ENCODE data around the gene PTPN2. TPM values are rescaled to one million over a fixed set of nuclear protein-coding genes. Genes with fewer than 3 reads are reported as not detected.
"Not testable (repeated sequence)": the region's sequence is repeated elsewhere in the genome, so short reads cannot be mapped to it uniquely, and the experiment has no call there.

Gene PTPN2
- polyA plus RNA-seq, 2 donors = 18.9 to 20.7 TPM

GRCh38 chr18:12783524-12783923, 100.5 kb downstream of the PTPN2 start:
- Histone ChIP-seq H3K9me3 (ENCODE audit: control insufficient read depth in 2 of 2, insufficient read depth in 1 of 2, low read depth in 1 of 2, low read length in 1 of 2) (no peaks in the 10 kb centered on the region), H3K4me3 (ENCODE audit: low read depth in 1 of 2, low read length in 2 of 2) (no peak overlapping the region), H3K27ac (ENCODE audit: low read depth in 2 of 2, low read length in 1 of 2) (no peak overlapping the region), H3K27me3 (ENCODE audit: control insufficient read depth in 1 of 2, insufficient read depth in 2 of 2, low read length in 2 of 2) (no peaks in the 10 kb centered on the region), H3K36me3 (ENCODE audit: control insufficient read depth in 2 of 2, insufficient read depth in 2 of 2, low read length in 1 of 2) (no peaks in the 10 kb centered on the region), H3K4me1 (ENCODE audit: control insufficient read depth in 2 of 2, insufficient read depth in 2 of 2, low read length in 1 of 2) (no peaks in the 10 kb centered on the region)
- 81 to 91% methylated on average over 8 of the region's 8 CpGs for WGBS, 2 donors

- Histone ChIP-seq H3K27me3 (ENCODE audit: control insufficient read depth in 1 of 2, insufficient read depth in 2 of 2, low read length in 2 of 2) (no peaks in the 10 kb centered on the region), H3K9me3 (ENCODE audit: control insufficient read depth in 2 of 2, insufficient read depth in 1 of 2, low read depth in 1 of 2, low read length in 1 of 2) (no peaks in the 10 kb centered on the region), H3K4me1 (ENCODE audit: control insufficient read depth in 2 of 2, insufficient read depth in 2 of 2, low read length in 1 of 2) (no peaks in the 10 kb centered on the region), H3K4me3 (ENCODE audit: low read depth in 1 of 2, low read length in 2 of 2) (no peak overlapping the region), H3K36me3 (ENCODE audit: control insufficient read depth in 2 of 2, insufficient read depth in 2 of 2, low read length in 1 of 2) (no peaks in the 10 kb centered on the region), H3K27ac (ENCODE audit: low read depth in 2 of 2, low read length in 1 of 2) (no peak overlapping the region)
- WGBS, 2 donors = 80 to 86% methylated on average over 6 of the region's 6 CpGs
Observed at GRCh38 chr18:12782521-12782920, 101.5 kb downstream of the PTPN2 start.

- no peak overlapping the region for H3K4me3 ChIP-seq (ENCODE audit: low read depth in 1 of 2, low read length in 2 of 2)
- no peaks in the 10 kb centered on the region for H3K36me3 ChIP-seq (ENCODE audit: control insufficient read depth in 2 of 2, insufficient read depth in 2 of 2, low read length in 1 of 2)
- 92 to 95% methylated on average over 21 of the region's 21 CpGs for WGBS, 2 donors
- no peaks in the 10 kb centered on the region for H3K4me1 ChIP-seq (ENCODE audit: control insufficient read depth in 2 of 2, insufficient read depth in 2 of 2, low read length in 1 of 2)
- no peak overlapping the region for H3K27ac ChIP-seq (ENCODE audit: low read depth in 2 of 2, low read length in 1 of 2)
- H3K9me3 ChIP-seq (ENCODE audit: control insufficient read depth in 2 of 2, insufficient read depth in 1 of 2, low read depth in 1 of 2, low read length in 1 of 2) = no peaks in the 10 kb centered on the region
- H3K27me3 ChIP-seq (ENCODE audit: control insufficient read depth in 1 of 2, insufficient read depth in 2 of 2, low read length in 2 of 2) = no peaks in the 10 kb centered on the region
Observed at GRCh38 chr18:12779456-12779855, 104.6 kb downstream of the PTPN2 start.

- Histone ChIP-seq H3K4me3 (ENCODE audit: low read depth in 1 of 2, low read length in 2 of 2) (no peak overlapping the region), H3K36me3 (ENCODE audit: control insufficient read depth in 2 of 2, insufficient read depth in 2 of 2, low read length in 1 of 2) (no peaks in the 10 kb centered on the region), H3K27me3 (ENCODE audit: control insufficient read depth in 1 of 2, insufficient read depth in 2 of 2, low read length in 2 of 2) (no peaks in the 10 kb centered on the region), H3K27ac (ENCODE audit: low read depth in 2 of 2, low read length in 1 of 2) (no peak overlapping the region), H3K9me3 (ENCODE audit: control insufficient read depth in 2 of 2, insufficient read depth in 1 of 2, low read depth in 1 of 2, low read length in 1 of 2) (no peaks in the 10 kb centered on the region), H3K4me1 (ENCODE audit: control insufficient read depth in 2 of 2, insufficient read depth in 2 of 2, low read length in 1 of 2) (no peaks in the 10 kb centered on the region)
- WGBS, 2 donors = 98% methylated on average over 11 of the region's 11 CpGs
Observed at GRCh38 chr18:12779043-12779442, 105.0 kb downstream of the PTPN2 start.

GRCh38 chr18:12777500-12777944, 106.5 kb downstream of the PTPN2 start:
- H3K36me3 ChIP-seq (ENCODE audit: control insufficient read depth in 2 of 2, insufficient read depth in 2 of 2, low read length in 1 of 2) = no peaks in the 10 kb centered on the region
- H3K27me3 ChIP-seq (ENCODE audit: control insufficient read depth in 1 of 2, insufficient read depth in 2 of 2, low read length in 2 of 2) = no peaks in the 10 kb centered on the region
- H3K4me1 ChIP-seq (ENCODE audit: control insufficient read depth in 2 of 2, insufficient read depth in 2 of 2, low read length in 1 of 2) = no peaks in the 10 kb centered on the region
- H3K9me3 ChIP-seq (ENCODE audit: control insufficient read depth in 2 of 2, insufficient read depth in 1 of 2, low read depth in 1 of 2, low read length in 1 of 2) = no peaks in the 10 kb centered on the region
- 80 to 82% methylated on average over 39 of the region's 39 CpGs for WGBS, 2 donors
- H3K27ac ChIP-seq (ENCODE audit: low read depth in 2 of 2, low read length in 1 of 2) = no peak overlapping the region
- peak overlapping the region in 1 of 2 donors; percentile 32 for H3K4me3 ChIP-seq (ENCODE audit: low read depth in 1 of 2, low read length in 2 of 2)

- WGBS, 2 donors = 86 to 94% methylated on average over 37 to 54 of the region's 54 CpGs
- Histone ChIP-seq H3K27ac (ENCODE audit: low read depth in 2 of 2, low read length in 1 of 2) (no peak overlapping the region), H3K27me3 (ENCODE audit: control insufficient read depth in 1 of 2, insufficient read depth in 2 of 2, low read length in 2 of 2) (no peaks in the 10 kb centered on the region), H3K4me1 (ENCODE audit: control insufficient read depth in 2 of 2, insufficient read depth in 2 of 2, low read length in 1 of 2) (no peaks in the 10 kb centered on the region), H3K4me3 (ENCODE audit: low read depth in 1 of 2, low read length in 2 of 2) (peak overlapping the region in 1 of 2 donors; percentile 32), H3K9me3 (ENCODE audit: control insufficient read depth in 2 of 2, insufficient read depth in 1 of 2, low read depth in 1 of 2, low read length in 1 of 2) (no peaks in the 10 kb centered on the region), H3K36me3 (ENCODE audit: control insufficient read depth in 2 of 2, insufficient read depth in 2 of 2, low read length in 1 of 2) (no peaks in the 10 kb centered on the region)
Observed at GRCh38 chr18:12776821-12777471, 107.1 kb downstream of the PTPN2 start.

DNA sequence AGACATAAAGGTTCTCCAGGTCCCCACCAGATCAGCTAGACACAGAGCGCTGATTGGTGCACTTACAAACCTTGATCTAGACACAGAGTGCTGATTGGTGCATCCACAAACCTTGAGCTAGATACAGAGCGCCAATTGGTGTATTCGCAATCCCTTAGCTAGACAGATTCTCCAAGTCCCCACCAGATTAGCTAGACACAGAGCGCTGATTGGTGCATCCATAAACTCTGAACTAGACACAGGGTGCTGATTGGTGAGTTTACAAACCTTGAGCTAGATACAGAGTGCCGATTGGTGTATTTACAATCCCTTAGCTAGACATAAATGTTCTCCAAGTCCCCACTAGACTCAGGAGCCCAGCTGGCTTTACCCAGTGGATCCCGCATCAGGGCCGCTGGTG, 107.6 kb downstream of the PTPN2 start:
- not testable (repeated sequence) for H3K27ac ChIP-seq (ENCODE audit: low read depth in 2 of 2, low read length in 1 of 2); H3K27me3 ChIP-seq (ENCODE audit: control insufficient read depth in 1 of 2, insufficient read depth in 2 of 2, low read length in 2 of 2); H3K4me1 ChIP-seq (ENCODE audit: control insufficient read depth in 2 of 2, insufficient read depth in 2 of 2, low read length in 1 of 2); H3K36me3 ChIP-seq (ENCODE audit: control insufficient read depth in 2 of 2, insufficient read depth in 2 of 2, low read length in 1 of 2); H3K4me3 ChIP-seq (ENCODE audit: low read depth in 1 of 2, low read length in 2 of 2); H3K9me3 ChIP-seq (ENCODE audit: control insufficient read depth in 2 of 2, insufficient read depth in 1 of 2, low read depth in 1 of 2, low read length in 1 of 2)
- 96% methylated on average over 7 of the region's 7 CpGs for WGBS, 2 donors

DNA sequence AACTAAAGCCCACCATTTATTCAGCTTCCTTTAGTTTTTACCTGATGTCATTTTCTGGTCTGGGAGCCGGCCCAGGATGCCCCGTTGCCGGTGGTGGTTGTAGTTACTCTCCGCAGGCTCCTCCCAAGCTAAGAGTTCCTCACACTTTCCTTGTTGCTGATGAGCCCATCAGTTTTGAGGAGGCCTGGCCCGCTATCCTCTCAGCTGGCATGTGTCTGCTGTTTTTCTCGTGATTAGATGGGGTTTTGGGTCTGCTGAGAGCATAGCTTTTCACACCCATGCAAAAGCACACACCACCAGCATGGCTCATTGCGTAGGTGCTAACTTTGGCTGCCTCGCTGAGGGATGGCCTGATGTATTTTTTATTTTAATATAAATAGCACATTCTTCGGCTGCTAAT, 109.1 kb downstream of the PTPN2 start:
- Histone ChIP-seq H3K4me3 (ENCODE audit: low read depth in 1 of 2, low read length in 2 of 2) (no peak overlapping the region), H3K9me3 (ENCODE audit: control insufficient read depth in 2 of 2, insufficient read depth in 1 of 2, low read depth in 1 of 2, low read length in 1 of 2) (no peaks in the 10 kb centered on the region), H3K4me1 (ENCODE audit: control insufficient read depth in 2 of 2, insufficient read depth in 2 of 2, low read length in 1 of 2) (no peaks in the 10 kb centered on the region), H3K36me3 (ENCODE audit: control insufficient read depth in 2 of 2, insufficient read depth in 2 of 2, low read length in 1 of 2) (no peaks in the 10 kb centered on the region), H3K27me3 (ENCODE audit: control insufficient read depth in 1 of 2, insufficient read depth in 2 of 2, low read length in 2 of 2) (no peaks in the 10 kb centered on the region), H3K27ac (ENCODE audit: low read depth in 2 of 2, low read length in 1 of 2) (no peak overlapping the region)
- WGBS, 2 donors = 84 to 87% methylated on average over 9 of the region's 9 CpGs

DNA sequence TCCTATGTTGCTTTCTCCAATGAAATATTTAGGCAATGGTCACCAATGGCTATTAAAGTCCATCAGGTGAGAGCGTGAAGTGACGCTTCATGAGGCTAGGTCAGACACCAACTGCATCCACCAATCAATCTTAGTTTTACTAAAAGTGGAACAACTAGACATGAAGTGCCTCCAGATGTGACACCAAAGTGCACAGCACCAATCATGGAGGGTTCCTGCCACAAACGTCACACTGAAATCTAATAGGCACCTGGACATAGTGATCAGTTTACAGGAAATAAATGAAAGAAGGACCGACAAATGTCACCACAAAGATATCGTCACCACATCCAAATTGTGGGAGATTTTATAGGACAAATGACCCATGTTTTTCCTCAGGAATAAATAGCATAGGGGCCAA, 110.7 kb downstream of the PTPN2 start:
- 86 to 90% methylated on average over 5 of the region's 5 CpGs for WGBS, 2 donors
- H3K4me3 ChIP-seq (ENCODE audit: low read depth in 1 of 2, low read length in 2 of 2) = no peak overlapping the region
- H3K27ac ChIP-seq (ENCODE audit: low read depth in 2 of 2, low read length in 1 of 2) = no peak overlapping the region
- H3K4me1 ChIP-seq (ENCODE audit: control insufficient read depth in 2 of 2, insufficient read depth in 2 of 2, low read length in 1 of 2) = no peaks in the 10 kb centered on the region
- no peaks in the 10 kb centered on the region for H3K36me3 ChIP-seq (ENCODE audit: control insufficient read depth in 2 of 2, insufficient read depth in 2 of 2, low read length in 1 of 2)
- no peaks in the 10 kb centered on the region for H3K27me3 ChIP-seq (ENCODE audit: control insufficient read depth in 1 of 2, insufficient read depth in 2 of 2, low read length in 2 of 2)
- no peaks in the 10 kb centered on the region for H3K9me3 ChIP-seq (ENCODE audit: control insufficient read depth in 2 of 2, insufficient read depth in 1 of 2, low read depth in 1 of 2, low read length in 1 of 2)

DNA sequence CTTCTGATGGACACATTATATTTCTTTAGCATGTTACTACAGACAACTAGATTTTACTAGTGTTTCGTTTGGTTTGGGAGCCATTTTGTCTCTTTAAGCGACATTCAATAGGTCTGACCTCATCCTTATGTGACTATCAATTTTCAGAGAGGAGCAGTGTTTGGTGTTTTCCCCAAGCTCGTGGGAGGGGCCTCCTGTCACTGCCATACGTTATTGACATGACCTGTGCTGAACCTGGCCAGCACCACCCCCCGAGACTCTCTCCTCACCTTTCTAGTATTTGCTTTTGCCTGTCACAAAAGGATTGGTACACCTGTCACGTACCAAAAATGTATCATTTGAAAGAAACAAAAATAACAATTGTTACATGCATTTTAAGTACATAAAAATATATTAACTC, 111.9 kb downstream of the PTPN2 start:
- WGBS, 2 donors = 72 to 75% methylated on average over 6 of the region's 6 CpGs
- no peak overlapping the region for H3K4me3 ChIP-seq (ENCODE audit: low read depth in 1 of 2, low read length in 2 of 2)
- H3K4me1 ChIP-seq (ENCODE audit: control insufficient read depth in 2 of 2, insufficient read depth in 2 of 2, low read length in 1 of 2) = no peaks in the 10 kb centered on the region
- no peaks in the 10 kb centered on the region for H3K27me3 ChIP-seq (ENCODE audit: control insufficient read depth in 1 of 2, insufficient read depth in 2 of 2, low read length in 2 of 2)
- H3K9me3 ChIP-seq (ENCODE audit: control insufficient read depth in 2 of 2, insufficient read depth in 1 of 2, low read depth in 1 of 2, low read length in 1 of 2) = no peaks in the 10 kb centered on the region
- no peak overlapping the region for H3K27ac ChIP-seq (ENCODE audit: low read depth in 2 of 2, low read length in 1 of 2)
- H3K36me3 ChIP-seq (ENCODE audit: control insufficient read depth in 2 of 2, insufficient read depth in 2 of 2, low read length in 1 of 2) = no peaks in the 10 kb centered on the region
